Esophagus squamous epithelium (tissue), 4 donors: ENCODE measurements around the gene PRDX3.

Experiments
- POLR2A ChIP-seq, 4 donors: fragments of 450-650 bp; IDR thresholded peaks; one replicate each; pipeline ENCODE4 v1.6.1; 2017; ENCODE audit warnings: antibody characterized with exemption in 4 of 4, mild to moderate bottlenecking in 4 of 4, moderate library complexity in 3 of 4
- TF ChIP-seq, protein P1 (sequence below), 6 experiments: fragments of 450-650 bp in 4 of 6; fragments of 200-600 bp in 2 of 6; sonication (generic) in 2 of 6; IDR thresholded peaks; one replicate each; pipeline ENCODE4 v1.5.1; 2016 to 2019; ENCODE audit warnings: antibody characterized with exemption in 6 of 6, mild to moderate bottlenecking in 4 of 6, moderate library complexity in 4 of 6

DNA sequence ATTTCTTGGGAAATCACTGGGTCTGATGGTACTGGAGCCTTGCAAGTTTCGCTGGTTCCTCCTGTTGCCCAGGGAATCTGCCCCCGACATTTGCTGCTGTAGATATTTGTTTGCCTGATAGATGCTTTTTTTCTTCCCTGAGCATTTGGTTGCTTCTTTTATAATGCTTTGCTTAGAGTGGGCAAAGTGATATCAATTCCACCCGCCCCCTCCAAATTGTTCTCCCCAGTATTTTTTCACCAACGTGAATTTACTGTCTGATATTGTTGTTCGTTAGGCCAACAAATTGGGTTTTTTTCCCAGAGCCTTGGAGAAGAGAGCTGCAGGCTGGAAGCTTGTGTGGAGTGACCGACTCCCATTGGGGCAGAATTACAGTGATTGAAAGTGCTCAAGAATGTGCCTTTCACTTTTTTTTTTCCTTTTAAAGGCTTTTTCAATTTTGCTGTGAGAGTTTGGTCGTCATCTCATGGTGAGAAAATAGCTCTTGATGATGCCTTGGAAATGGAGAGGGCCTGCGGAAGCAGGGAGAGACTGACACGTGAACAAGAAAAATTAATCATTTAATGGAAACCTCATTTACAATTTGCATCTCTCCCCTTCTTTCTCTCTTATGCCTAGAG is 31.2 kb upstream of the PRDX3 start:
- no peak for TF ChIP-seq POLR2A (IDR thresholded peaks at IDR 0.05)
- TF ChIP-seq, protein P1, sequence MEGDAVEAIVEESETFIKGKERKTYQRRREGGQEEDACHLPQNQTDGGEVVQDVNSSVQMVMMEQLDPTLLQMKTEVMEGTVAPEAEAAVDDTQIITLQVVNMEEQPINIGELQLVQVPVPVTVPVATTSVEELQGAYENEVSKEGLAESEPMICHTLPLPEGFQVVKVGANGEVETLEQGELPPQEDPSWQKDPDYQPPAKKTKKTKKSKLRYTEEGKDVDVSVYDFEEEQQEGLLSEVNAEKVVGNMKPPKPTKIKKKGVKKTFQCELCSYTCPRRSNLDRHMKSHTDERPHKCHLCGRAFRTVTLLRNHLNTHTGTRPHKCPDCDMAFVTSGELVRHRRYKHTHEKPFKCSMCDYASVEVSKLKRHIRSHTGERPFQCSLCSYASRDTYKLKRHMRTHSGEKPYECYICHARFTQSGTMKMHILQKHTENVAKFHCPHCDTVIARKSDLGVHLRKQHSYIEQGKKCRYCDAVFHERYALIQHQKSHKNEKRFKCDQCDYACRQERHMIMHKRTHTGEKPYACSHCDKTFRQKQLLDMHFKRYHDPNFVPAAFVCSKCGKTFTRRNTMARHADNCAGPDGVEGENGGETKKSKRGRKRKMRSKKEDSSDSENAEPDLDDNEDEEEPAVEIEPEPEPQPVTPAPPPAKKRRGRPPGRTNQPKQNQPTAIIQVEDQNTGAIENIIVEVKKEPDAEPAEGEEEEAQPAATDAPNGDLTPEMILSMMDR (IDR thresholded peaks at IDR 0.05) = no peak
